ENCODE data around the gene TTLL7.
A peak's percentile ranks its signal among the peaks of the same experiment; 100 is the strongest.

The TTLL7 gene

GRCh38 chr1:83931658-83932253 is 67.2 kb downstream of the TTLL7 start:
- WGBS: 0% methylated on average over 1 of the region's 2 CpGs
- no peaks in the 10 kb centered on the region for H3K27me3 ChIP-seq (ENCODE audit: control insufficient read depth in 1 of 2, insufficient read depth in 1 of 2, low read length in 2 of 2)
- H2BK15ac ChIP-seq (ENCODE audit: low read depth, poor library complexity, severe bottlenecking): no peak overlapping the region
- H2AK5ac ChIP-seq (ENCODE audit: low read length, severe bottlenecking): no peak overlapping the region
- no peaks in the 10 kb centered on the region for H3K79me1 ChIP-seq (replicated peaks; ENCODE audit: low read length, poor library complexity, severe bottlenecking)
- H2BK5ac ChIP-seq (ENCODE audit: low read depth, low read length, poor library complexity, severe bottlenecking): no peak overlapping the region
- DNase-seq: peak; percentile 62
- H2BK120ac ChIP-seq (ENCODE audit: low read depth, low read length): no peak overlapping the region
- no peak overlapping the region for H3K23ac ChIP-seq (ENCODE audit: low read length in 2 of 2)
- H3K4ac ChIP-seq (ENCODE audit: low read depth in 1 of 2, low read length in 2 of 2): no peak overlapping the region
- H3K9ac ChIP-seq (ENCODE audit: low read length): no peak overlapping the region
- no peak overlapping the region for H4K8ac ChIP-seq (ENCODE audit: low read length)
- no peak overlapping the region for H3K4me2 ChIP-seq (ENCODE audit: low read length, poor library complexity, severe bottlenecking)
- H4K91ac ChIP-seq (ENCODE audit: low read length): no peak overlapping the region
- H2BK12ac ChIP-seq (ENCODE audit: low read length in 2 of 2): no peak overlapping the region
- H3K36me3 ChIP-seq (ENCODE audit: control insufficient read depth in 1 of 2, insufficient read depth in 2 of 2, low read depth in 1 of 2, low read length in 2 of 2): no peaks in the 10 kb centered on the region
- H3K9me3 ChIP-seq (ENCODE audit: control insufficient read depth, low read length): no peaks in the 10 kb centered on the region
- H3K14ac ChIP-seq (ENCODE audit: low read length in 2 of 2): no peak overlapping the region
- H3K4me3 ChIP-seq (ENCODE audit: insufficient read depth in 1 of 2, low read depth in 1 of 2, low read length in 2 of 2): no peak overlapping the region
- no peak overlapping the region for H3K18ac ChIP-seq (ENCODE audit: low read depth in 1 of 2, low read length in 2 of 2)
- no peak overlapping the region for H2AFZ ChIP-seq (ENCODE audit: low read depth, low read length)
- H3K27ac ChIP-seq (ENCODE audit: low read length, poor library complexity, severe bottlenecking): no peak overlapping the region
- no peaks in the 10 kb centered on the region for H3K4me1 ChIP-seq (ENCODE audit: control insufficient read depth, insufficient read depth, low read depth, low read length)

DNA sequence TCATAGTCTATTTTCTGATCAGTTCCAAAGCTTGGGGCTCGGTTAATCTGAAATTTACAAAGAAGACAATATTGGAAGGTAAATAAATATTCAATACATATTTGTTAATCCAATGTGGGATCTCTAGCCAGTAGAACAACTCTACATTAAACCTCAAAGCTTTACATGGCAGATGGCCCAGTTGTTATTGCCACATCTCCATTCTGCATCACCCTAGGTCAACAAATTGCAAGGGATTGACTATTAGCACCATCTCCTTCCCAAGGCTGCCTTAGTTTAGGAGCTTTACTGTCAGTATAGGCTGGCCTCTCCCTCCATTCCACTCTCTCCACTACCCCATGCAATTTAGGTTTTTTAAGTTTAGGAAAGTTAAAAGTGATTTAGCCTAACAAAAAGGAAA is 69.7 kb downstream of the TTLL7 start:
- Histone ChIP-seq H4K8ac (ENCODE audit: low read length) (no peak overlapping the region), H3K4me2 (ENCODE audit: low read length, poor library complexity, severe bottlenecking) (no peak overlapping the region), H2BK5ac (ENCODE audit: low read depth, low read length, poor library complexity, severe bottlenecking) (no peak overlapping the region), H3K9ac (ENCODE audit: low read length) (no peak overlapping the region), H3K23ac (ENCODE audit: low read length in 2 of 2) (no peak overlapping the region), H3K9me3 (ENCODE audit: control insufficient read depth, low read length) (no peaks in the 10 kb centered on the region), H2AK5ac (ENCODE audit: low read length, severe bottlenecking) (no peak overlapping the region), H3K4me3 (ENCODE audit: insufficient read depth in 1 of 2, low read depth in 1 of 2, low read length in 2 of 2) (no peak overlapping the region), H3K14ac (ENCODE audit: low read length in 2 of 2) (no peak overlapping the region), H2AFZ (ENCODE audit: low read depth, low read length) (no peak overlapping the region), H2BK120ac (ENCODE audit: low read depth, low read length) (no peak overlapping the region), H3K27ac (ENCODE audit: low read length, poor library complexity, severe bottlenecking) (no peak overlapping the region), H3K4me1 (ENCODE audit: control insufficient read depth, insufficient read depth, low read depth, low read length) (no peaks in the 10 kb centered on the region), H3K4ac (ENCODE audit: low read depth in 1 of 2, low read length in 2 of 2) (no peak overlapping the region), H3K79me1 (replicated peaks; ENCODE audit: low read length, poor library complexity, severe bottlenecking) (no peaks in the 10 kb centered on the region), H4K91ac (ENCODE audit: low read length) (no peak overlapping the region), H3K27me3 (ENCODE audit: control insufficient read depth in 1 of 2, insufficient read depth in 1 of 2, low read length in 2 of 2) (no peaks in the 10 kb centered on the region), H3K18ac (ENCODE audit: low read depth in 1 of 2, low read length in 2 of 2) (peak overlapping the region in 1 of 2 experiments; percentile 34), H3K36me3 (ENCODE audit: control insufficient read depth in 1 of 2, insufficient read depth in 2 of 2, low read depth in 1 of 2, low read length in 2 of 2) (no peaks in the 10 kb centered on the region), H2BK12ac (ENCODE audit: low read length in 2 of 2) (no peak overlapping the region), H2BK15ac (ENCODE audit: low read depth, poor library complexity, severe bottlenecking) (no peak overlapping the region)
- WGBS: no CpG with 5 or more reads among the region's 1 CpG
- DNase-seq: peak; percentile 39

DNA sequence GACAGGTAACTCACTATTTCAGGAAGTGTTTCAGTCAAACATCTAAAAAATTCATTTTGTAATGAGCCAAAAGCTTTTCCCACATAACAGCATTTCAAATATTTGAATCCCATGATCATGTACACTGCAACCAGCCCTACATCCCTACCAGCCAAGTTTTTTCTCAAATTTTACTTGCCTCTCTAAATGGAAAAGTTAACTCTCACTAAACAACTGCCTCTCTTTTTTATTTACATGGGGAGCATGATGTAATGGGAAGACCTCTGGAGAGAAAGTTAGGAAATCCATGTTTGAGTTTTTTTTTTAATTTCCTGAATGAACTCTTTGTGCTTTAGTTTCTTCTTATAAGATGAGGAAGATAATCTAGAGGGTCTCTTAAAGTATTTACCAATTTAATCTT is 70.5 kb downstream of the TTLL7 start:
- H4K8ac ChIP-seq (ENCODE audit: low read length): no peak overlapping the region
- H3K27me3 ChIP-seq (ENCODE audit: control insufficient read depth in 1 of 2, insufficient read depth in 1 of 2, low read length in 2 of 2): no peaks in the 10 kb centered on the region
- no peaks in the 10 kb centered on the region for H3K36me3 ChIP-seq (ENCODE audit: control insufficient read depth in 1 of 2, insufficient read depth in 2 of 2, low read depth in 1 of 2, low read length in 2 of 2)
- H3K79me1 ChIP-seq (replicated peaks; ENCODE audit: low read length, poor library complexity, severe bottlenecking): no peaks in the 10 kb centered on the region
- H3K4me3 ChIP-seq (ENCODE audit: insufficient read depth in 1 of 2, low read depth in 1 of 2, low read length in 2 of 2): no peak overlapping the region
- no peak overlapping the region for H2BK120ac ChIP-seq (ENCODE audit: low read depth, low read length)
- H3K18ac ChIP-seq (ENCODE audit: low read depth in 1 of 2, low read length in 2 of 2): no peak overlapping the region
- no peaks in the 10 kb centered on the region for H3K4me1 ChIP-seq (ENCODE audit: control insufficient read depth, insufficient read depth, low read depth, low read length)
- no peak overlapping the region for H2BK12ac ChIP-seq (ENCODE audit: low read length in 2 of 2)
- H4K91ac ChIP-seq (ENCODE audit: low read length): no peak overlapping the region
- no peak overlapping the region for H3K27ac ChIP-seq (ENCODE audit: low read length, poor library complexity, severe bottlenecking)
- H3K9ac ChIP-seq (ENCODE audit: low read length): no peak overlapping the region
- no peak overlapping the region for H2BK5ac ChIP-seq (ENCODE audit: low read depth, low read length, poor library complexity, severe bottlenecking)
- H2AK5ac ChIP-seq (ENCODE audit: low read length, severe bottlenecking): no peak overlapping the region
- H3K23ac ChIP-seq (ENCODE audit: low read length in 2 of 2): no peak overlapping the region
- H3K4ac ChIP-seq (ENCODE audit: low read depth in 1 of 2, low read length in 2 of 2): no peak overlapping the region
- DNase-seq: peak; percentile 40
- no peak overlapping the region for H3K4me2 ChIP-seq (ENCODE audit: low read length, poor library complexity, severe bottlenecking)
- no peak overlapping the region for H2AFZ ChIP-seq (ENCODE audit: low read depth, low read length)
- H3K9me3 ChIP-seq (ENCODE audit: control insufficient read depth, low read length): no peaks in the 10 kb centered on the region
- no peak overlapping the region for H2BK15ac ChIP-seq (ENCODE audit: low read depth, poor library complexity, severe bottlenecking)
- no peak overlapping the region for H3K14ac ChIP-seq (ENCODE audit: low read length in 2 of 2)

DNA sequence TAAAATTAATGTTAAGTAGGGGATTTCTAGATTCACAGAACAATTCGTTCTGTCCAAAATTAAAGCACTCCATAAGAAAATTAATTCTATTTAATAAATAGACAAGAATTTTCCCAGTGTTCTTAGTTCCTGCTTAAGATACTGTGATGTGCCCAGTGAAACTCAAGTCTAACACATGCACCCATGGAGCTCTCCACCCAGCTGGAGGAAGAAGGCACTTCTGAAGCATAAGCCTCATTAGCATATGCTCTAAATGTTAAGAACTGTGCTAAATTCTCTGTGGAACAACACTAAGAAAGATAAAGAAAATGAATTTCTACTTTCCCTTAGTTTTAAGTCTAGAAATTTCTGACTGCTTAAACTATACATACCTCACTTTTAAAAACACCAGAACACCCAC is 71.2 kb downstream of the TTLL7 start:
- Histone ChIP-seq H4K8ac (ENCODE audit: low read length) (no peak overlapping the region), H4K91ac (ENCODE audit: low read length) (no peak overlapping the region), H3K79me1 (replicated peaks; ENCODE audit: low read length, poor library complexity, severe bottlenecking) (no peaks in the 10 kb centered on the region), H3K4ac (ENCODE audit: low read depth in 1 of 2, low read length in 2 of 2) (no peak overlapping the region), H2BK120ac (ENCODE audit: low read depth, low read length) (no peak overlapping the region), H2BK5ac (ENCODE audit: low read depth, low read length, poor library complexity, severe bottlenecking) (no peak overlapping the region), H2AK5ac (ENCODE audit: low read length, severe bottlenecking) (no peak overlapping the region), H3K9ac (ENCODE audit: low read length) (no peak overlapping the region), H3K27me3 (ENCODE audit: control insufficient read depth in 1 of 2, insufficient read depth in 1 of 2, low read length in 2 of 2) (no peaks in the 10 kb centered on the region), H3K18ac (ENCODE audit: low read depth in 1 of 2, low read length in 2 of 2) (no peak overlapping the region), H2BK12ac (ENCODE audit: low read length in 2 of 2) (no peak overlapping the region), H3K4me1 (ENCODE audit: control insufficient read depth, insufficient read depth, low read depth, low read length) (no peaks in the 10 kb centered on the region), H3K4me2 (ENCODE audit: low read length, poor library complexity, severe bottlenecking) (no peak overlapping the region), H3K14ac (ENCODE audit: low read length in 2 of 2) (no peak overlapping the region), H2BK15ac (ENCODE audit: low read depth, poor library complexity, severe bottlenecking) (no peak overlapping the region), H3K4me3 (ENCODE audit: insufficient read depth in 1 of 2, low read depth in 1 of 2, low read length in 2 of 2) (no peak overlapping the region), H3K36me3 (ENCODE audit: control insufficient read depth in 1 of 2, insufficient read depth in 2 of 2, low read depth in 1 of 2, low read length in 2 of 2) (no peaks in the 10 kb centered on the region), H2AFZ (ENCODE audit: low read depth, low read length) (no peak overlapping the region), H3K27ac (ENCODE audit: low read length, poor library complexity, severe bottlenecking) (no peak overlapping the region), H3K9me3 (ENCODE audit: control insufficient read depth, low read length) (no peaks in the 10 kb centered on the region), H3K23ac (ENCODE audit: low read length in 2 of 2) (no peak overlapping the region)
- DNase-seq: peak; percentile 17
- no CpG with 5 or more reads among the region's 1 CpG for WGBS

All from mesenchymal stem cell (in vitro differentiated cells and primary cell).